Measurements from ENCODE around the gene TBCB.
"Not testable (repeated sequence)": the region's sequence is repeated elsewhere in the genome, so short reads cannot be mapped to it uniquely, and the experiment has no call there.

The TBCB gene

DNA sequence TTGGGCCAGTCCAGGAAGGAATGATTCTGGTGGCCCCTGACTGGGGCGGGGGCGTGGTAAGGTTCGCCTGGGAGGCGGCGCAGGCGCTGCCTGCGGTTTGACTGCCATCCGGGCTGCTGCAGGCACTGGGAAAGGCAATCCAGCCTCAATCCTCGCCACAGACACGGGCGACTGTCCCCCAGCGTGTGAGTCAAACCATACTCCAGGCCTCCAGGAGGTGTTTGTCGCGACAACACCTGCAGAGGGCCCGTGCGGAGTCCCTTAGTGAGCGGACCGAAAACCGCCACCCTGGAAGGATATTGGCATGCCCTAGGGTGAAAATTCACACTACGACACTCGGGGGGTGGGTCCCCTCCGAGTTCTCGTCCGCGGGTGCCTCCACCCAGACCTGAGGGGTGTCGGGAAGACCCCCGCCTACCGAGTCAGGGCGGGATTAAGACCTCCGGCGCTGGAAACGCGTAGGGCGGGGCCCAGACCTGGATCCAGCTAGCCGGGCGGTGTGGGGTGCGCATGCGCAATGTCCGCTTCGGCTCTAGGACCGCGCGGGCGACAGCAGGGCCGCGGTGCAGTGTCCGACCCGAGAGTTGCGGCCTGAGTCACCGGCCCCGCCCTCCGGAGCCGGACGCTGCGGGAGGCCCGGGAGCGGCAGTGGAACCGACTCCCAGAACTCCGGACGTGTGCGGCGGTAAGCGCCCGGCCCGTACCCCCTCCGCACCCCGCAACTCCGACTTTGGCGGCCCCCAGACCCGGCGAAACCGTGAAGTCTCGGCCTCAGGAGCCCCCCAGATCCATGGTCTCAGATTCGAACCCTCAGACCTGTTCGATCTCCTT lies 24.4 kb downstream of the TBCB start, which contains the start of gene CAPNS1:
Gene CAPNS1 (plus strand): TSS at position 594 of the 831 bp plus-strand sequence. CDS start 946 bp downstream, outside the sequence.
- DNase-seq, result peak; percentile 95

DNA sequence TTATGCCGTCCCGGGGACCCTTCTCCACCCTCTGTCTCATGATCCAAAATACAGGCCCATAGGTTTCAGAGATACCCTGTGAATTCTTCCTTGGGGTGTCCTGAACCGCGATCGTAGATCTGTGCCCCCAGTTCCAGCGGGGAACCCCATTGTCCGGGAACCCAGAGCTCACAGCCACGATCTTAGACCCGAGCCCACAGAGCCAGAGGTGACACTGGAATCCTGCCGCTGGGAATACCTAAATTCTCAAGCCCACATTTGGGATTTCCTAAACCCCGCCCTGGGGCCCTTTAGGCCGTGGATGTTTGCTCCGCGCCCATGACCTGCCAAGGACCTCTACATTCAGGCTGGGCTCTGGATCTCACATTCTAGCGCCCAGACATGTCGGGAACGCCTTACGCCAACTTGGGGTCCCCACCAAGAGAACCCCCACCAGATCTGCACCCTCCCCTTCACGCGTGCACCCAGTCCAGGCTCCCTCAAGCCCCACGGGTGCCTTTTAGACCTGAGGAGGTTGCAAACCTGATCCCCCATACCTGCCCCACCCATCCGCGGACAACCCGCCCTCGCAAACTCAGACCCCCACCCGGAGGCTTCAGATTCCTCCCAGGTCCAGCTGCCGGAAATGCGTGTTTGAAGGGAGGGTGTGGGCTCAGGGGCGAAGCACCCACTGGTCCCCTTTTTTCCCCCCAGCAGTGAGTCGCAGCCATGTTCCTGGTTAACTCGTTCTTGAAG lies 25.2 kb downstream of the TBCB start:
- peak; percentile 70 for DNase-seq

DNA sequence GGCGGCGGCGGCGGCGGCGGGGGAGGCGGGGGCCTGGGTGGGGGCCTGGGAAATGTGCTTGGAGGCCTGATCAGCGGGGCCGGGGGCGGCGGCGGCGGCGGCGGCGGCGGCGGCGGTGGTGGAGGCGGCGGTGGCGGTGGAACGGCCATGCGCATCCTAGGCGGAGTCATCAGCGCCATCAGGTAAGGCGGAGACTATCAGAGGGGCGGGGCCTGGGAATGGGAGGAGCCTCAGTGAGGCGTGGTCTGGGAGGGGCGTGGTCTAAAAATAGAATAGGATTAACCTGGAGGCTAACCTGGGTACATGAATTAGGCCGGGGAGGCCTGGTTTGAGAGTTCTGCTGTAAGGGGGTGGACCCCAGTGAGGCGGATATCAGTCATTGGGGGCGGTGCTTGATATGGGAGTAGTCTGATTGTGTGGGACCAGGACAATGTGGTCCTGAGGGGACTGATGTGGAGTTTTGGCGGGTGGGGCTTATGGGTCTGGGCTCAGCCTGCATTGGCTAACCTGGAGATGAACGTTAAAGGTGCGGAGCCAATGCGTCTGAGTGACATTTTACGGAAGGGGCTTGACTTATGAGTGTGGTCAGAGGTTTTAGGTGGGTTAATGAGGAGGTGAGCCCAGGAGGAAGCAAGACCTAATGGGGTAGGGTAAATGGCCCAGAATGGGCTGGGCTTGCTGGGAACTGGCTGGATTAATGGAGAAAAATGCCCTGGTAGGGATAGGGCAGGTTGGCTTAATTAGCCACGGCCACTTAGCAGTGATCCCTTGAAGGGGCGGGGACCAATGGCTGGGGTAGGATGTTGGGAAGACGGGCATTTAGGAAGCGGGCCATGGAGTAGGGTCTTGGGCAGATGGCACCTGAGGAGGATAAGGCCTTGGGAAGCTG lies 26.0 kb downstream of the TBCB start:
- DNase-seq, result peak; percentile 83

DNA sequence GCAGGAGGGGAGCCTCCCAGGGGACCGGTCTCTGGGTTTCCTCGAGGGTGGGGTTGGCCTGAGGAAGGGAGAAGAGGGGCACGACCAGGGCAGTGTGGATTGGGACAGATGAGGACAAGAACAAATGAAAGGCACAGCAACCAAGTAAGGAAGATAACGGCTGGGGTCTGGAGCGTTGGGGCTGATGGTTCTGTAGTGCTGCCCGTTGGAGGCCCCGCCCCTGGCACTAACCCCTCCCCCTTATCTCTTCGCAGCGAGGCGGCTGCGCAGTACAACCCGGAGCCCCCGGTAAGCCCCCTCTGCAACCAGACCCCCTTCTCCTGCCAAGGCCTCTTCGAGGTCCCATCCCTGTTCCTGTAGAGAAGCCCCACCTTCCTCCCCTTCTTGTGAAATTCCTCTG lies 26.8 kb downstream of the TBCB start:
- DNase-seq, result no peak

DNA sequence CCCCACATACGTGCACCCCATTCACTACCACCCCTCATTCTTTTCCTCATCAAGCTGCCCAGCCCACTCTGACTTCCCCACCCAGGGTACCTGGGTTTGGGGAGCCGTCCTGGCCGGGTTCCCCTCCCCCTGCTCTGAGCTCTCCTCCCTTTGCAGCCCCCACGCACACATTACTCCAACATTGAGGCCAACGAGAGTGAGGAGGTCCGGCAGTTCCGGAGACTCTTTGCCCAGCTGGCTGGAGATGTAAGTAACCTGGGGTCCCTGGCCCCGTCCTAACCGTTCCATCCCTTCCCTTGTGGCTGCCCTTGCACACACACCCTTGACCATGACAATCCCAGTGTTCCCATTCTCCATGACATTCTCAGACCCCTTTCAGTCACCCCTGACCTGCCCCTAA lies 27.2 kb downstream of the TBCB start:
- DNase-seq, result no peak

DNA sequence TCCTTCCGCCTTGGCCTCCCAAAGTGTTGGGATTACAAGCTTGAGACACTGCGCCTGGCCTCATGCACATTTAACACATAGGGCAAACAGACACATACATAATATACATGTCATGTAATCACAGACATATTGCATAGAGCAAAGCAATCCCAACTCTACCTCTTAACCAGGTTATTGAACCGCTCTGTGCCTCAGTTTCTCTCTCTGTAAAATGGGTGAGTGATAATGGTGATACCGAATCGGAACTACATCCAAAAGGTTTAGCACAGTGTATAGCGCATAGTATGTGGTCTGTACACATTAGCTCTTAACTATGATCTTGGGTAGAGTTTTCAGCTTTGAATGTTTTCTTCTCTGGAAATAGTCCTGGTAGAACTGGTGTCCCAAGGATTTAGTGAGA lies 29.4 kb downstream of the TBCB start:
- no peak for DNase-seq

DNA sequence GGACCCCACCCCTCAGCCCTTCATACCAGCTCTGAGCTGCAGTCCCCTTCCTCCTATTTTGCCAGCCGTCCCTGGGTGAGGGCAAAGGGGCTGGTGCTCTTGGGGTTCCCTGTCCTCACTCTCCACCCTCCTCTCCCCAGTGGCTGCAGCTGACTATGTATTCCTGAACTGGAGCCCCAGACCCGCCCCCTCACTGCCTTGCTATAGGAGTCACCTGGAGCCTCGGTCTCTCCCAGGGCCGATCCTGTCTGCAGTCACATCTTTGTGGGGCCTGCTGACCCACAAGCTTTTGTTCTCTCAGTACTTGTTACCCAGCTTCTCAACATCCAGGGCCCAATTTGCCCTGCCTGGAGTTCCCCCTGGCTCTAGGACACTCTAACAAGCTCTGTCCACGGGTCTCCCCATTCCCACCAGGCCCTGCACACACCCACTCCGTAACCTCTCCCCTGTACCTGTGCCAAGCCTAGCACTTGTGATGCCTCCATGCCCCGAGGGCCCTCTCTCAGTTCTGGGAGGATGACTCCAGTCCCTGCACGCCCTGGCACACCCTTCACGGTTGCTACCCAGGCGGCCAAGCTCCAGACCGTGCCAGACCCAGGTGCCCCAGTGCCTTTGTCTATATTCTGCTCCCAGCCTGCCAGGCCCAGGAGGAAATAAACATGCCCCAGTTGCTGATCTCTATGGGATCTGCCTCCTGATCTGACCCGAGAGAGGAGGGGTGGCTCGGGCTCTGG lies 34.6 kb downstream of the TBCB start:
- no peak for DNase-seq

DNA sequence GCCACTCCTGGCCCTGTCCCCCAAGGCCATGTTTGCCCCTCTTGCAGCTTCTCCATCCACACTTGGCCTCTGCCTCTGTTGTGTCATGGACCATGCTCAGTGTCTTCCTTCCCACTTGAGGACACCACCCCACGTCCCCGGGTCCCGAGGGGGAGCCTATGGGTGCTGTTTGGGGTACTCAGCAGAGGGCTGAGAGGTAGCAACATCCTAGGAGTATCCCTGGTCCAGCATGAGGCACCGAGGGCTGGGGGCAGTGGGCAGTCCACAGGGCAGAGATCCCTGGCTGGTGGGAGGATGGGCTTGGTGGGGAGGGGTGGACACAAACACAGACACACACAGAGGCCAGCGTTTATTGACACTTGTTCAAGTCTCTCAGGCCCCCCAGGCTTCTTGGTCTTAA lies 35.3 kb downstream of the TBCB start:
- no peak for DNase-seq

DNA sequence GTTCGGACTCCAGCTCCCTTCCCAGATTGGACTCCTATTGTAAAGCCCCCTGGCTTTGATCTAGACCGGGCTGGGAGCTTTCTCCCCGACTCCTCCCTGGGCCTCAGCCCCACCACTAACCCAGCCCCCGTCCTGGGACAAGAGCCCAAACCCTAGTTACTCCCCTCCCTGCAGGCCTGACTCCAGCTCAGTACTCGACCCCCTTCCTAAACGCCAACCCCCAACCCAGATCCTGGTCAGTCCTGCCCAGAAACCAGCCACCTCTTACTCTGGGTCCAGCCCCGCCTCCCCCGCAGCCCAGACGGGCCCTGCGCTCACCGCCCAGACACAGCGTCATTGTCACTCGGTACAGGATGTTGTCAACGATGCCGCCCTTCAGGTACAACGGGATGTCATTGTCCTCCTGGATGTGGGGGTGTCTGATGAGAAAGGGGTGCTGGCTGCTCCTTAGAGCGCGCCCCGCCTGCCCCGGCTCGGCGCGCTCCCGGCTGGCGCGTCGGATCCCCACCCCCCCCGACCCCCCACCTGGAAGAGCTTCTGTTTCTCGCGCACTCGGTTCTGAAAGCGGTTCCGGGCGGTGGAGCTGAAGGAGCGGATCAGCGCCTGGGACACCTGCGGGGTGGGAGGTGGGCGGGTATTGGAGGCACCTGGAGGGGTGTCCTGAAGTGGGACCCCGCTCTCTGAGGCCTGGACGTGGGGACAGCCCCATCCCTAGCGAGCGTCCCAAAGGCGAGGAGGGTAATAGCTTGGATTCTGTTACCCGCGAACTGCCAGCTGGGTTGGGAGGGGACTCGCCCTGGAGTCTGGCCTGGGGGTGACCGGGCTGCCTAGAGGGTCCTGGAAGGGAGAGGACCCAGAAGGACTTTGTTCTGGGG lies 36.1 kb downstream of the TBCB start:
- no peak for DNase-seq

DNA sequence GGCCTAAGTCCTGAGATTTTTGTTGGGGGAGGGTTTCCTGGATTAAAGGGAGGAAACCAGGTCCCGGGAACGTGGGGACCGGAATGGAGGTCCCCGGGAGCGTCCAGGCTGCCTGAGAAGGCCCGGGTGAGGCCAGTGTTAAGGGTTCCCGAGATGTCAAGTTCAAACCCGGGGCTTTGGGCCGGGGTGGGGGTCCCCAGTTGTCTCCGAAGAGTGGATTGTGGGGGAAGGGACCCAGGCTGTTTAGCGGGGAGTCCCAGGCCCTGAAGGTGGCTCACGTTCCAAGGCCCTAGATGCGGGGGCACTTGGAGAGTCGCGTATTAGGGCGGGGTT lies 36.7 kb downstream of the TBCB start:
- DNase-seq, result no peak

DNA sequence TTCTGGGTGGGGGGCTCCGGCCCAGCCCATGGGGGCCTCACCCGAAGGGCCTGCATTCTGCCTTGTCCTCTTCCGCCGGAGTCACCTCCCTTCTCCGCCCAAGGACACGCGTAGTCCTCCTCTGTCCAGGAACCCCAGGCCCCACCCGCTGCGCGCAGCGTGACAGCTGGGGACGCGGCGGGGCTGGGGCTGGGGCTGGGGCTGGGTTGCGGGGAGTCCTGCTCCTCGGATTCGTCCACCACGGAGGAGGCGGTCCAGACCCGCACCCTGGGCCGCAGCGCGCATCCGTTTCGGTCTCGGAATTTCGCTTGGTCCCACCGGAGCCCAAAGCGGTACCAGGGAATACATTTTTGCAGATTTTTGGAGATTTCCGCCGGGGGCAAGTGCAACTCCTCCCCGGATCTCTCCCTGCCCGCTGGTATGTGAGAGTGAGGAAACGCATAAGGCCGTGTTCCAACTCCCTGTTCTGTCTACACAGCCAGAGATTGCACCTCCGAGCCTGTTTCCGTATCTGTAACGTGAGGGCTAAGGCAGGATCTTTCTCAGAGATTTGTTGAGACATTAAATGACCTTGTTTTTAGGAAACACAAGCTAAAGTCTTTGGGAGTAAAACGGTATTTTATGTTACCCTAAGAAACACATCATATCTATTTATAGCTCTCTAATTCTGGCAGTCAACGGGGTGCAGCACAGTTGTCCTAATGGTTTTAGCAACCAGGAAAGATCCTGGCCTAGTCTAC lies 37.3 kb downstream of the TBCB start, which contains the start of gene COX7A1:
Gene COX7A1 (minus strand): TSS at position 96 of the 740 bp plus-strand sequence. CDS start 40 bp downstream, at position 56.
- DNase-seq, result no peak

DNA sequence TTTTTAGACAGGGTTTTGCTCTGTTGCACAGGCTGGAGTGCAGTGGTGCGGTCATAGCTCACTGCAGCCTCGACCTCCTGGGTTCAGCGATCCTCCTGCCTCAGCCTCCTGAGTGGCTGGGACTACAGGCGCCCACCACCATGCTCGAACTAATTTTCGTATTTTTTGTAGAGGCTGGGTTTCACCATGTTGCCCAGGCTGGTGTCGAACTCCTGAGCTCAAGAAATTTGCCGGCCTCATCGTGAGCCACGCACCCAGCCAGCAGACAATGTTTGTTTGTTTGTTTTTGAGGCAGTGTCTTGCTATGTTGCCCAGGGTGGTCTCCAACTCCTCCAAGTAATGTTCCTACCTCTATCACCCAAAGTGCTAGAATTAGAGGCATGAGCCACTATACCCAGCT lies 37.9 kb downstream of the TBCB start:
- DNase-seq, result no peak

DNA sequence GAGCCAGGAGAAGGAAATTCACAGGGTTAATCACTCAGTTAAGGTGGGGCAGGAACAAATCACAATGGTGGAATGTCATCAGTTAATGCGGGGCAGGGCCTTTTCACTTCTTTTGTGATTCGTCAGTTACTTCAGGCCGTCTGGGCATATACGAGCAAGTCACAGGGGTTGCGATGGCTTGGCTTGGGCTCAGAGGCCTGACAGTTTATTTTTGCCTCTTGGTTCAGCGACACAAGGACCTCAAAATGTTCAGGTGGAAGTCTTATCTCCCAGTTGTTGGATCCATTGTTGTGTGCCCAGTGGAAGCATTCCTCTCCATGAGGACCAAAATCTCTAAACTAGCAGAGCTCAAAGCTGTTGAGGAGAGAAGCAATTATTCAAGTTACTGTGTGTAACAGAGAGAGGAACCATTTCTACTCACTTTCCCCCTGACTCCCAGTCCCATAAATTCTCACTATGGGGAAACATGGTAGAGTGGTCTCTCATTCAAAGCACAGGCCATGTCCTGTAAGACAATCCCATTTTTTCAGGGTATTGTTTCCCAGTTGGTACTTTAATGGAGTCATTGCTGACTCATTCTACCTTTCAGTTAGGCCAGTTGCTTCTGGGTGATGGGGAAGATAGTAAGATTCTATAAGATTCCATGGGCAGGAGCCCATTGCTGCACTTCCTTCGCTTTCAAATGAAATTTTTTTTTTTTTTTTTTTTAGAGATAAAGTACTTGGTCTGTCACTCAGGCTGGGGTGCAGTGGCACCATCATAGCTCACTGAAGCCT lies 45.7 kb downstream of the TBCB start:
- DNase-seq, result no peak

DNA sequence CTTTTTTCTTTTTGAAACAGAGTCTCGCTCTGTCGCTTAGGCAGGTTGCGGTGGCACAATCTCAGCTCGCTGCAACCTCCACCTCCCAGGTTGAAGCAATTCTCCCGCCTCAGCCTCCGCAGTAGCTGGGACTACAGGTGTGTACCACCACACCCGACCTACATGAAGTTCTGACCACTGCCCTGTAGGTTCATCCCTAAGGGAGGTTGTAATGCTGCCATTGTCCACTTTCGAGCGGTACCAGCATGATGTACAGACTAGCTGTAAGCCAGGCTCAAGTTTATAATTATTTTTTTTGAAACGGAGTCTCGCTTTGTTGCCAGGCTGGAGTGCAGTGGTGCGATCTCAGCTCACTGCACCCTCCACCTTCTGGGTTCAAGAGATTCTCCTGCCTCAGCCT lies 48.5 kb downstream of the TBCB start:
- no peak for DNase-seq

DNA sequence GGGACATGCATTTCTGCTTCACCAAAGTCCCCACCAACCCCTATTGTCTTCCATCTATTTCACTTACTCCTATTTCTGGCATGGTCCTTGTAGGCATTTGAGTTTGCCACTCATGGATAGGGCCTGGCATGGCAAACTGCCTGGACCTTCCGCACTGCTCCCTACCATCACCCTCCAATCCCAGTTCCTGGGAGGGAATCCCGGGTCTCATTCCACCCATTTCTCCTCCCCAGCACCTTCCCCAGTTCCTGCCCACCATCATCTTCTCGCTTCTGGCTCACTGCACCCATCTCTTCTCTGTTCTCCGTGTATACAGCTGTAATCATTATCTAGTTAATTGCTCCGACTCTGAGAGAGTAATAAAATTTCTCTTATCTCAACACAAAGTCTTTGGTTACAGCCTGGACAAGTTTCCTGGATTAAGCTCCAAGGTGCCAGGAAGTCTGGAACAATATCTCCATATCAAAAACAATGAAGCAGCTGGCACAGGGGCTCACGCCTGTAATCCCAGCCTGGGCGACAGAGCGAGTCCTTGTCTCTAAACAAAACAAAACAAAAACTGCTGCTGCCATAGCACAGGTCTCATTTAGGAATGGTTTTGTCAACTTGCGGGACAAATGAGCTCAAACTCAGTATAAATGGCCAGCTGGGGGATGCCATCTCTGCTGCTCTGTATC lies 54.0 kb downstream of the TBCB start:
- no peak for DNase-seq

DNA sequence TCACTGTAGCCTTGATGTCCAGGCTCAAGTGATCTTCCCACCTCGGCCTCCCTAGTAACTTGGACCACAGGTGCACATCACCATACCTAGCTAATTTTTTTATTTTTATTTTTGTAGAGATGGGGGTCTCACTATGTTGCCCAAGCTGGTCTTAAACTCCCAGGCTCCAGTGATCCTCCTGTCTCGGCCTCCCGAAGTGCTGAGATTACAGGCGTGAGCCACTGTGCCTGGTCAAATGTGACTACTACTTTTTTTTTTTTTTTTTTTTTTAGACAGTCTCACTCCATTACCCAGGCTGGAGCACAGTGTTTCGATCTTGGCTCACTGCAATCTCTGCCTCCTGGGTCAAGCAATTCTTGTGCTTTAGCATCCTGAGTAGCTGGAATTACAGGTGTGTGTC lies 57.6 kb downstream of the TBCB start:
- no peak for DNase-seq

DNA sequence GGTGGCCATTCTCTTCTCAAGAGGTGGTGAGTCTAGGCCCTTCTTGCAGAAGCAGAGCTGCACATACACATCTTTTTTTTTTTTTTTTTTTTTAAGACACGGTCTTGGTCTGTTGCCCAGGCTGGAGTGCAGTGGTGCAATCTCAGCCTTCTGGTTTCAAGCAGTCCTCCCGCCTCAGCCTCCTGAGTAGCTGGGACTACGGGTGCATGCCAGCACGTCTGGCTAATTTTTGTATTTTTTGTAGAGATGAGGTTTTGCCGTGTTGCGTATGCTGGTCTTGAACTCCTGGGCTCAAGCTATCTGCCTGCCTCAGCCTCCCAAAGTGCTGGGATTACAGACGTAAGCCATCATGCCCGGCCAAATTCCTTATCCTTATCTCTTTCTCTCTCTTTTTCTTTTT lies 58.6 kb downstream of the TBCB start:
- DNase-seq, result not testable (repeated sequence)

Measured in fibroblast of upper back skin (primary cell).